Fibroblast of lung (primary cell): ENCODE measurements around the gene BCKDHB.

Experiments used
- CTCF ChIP-seq, 2 donors: IDR thresholded peaks in 1 of 2; conservative IDR thresholded peaks in 1 of 2; 1 replicate in 1 of 2; 2 replicates in 1 of 2; pipeline ENCODE4 v1.5.1; 2011 to 2012; ENCODE audit warnings: low read length in 2 of 2, control low read depth in 1 of 2, inconsistent platforms in 1 of 2, low read depth in 1 of 2, mild to moderate bottlenecking in 1 of 2
- EZH2 ChIP-seq: IDR thresholded peaks from 2 replicates; pipeline ENCODE4 v1.5.1; 2012; ENCODE audit warnings: low read length, control low read depth, mild to moderate bottlenecking; ENCODE audit errors: missing control alignments

- no peak for TF ChIP-seq CTCF (conservative IDR thresholded peaks at IDR 0.05 in 1 of 2, IDR thresholded peaks at IDR 0.05 in 1 of 2; ENCODE audit: low read depth in 1 of 2, low read length in 2 of 2)
- no peak for TF ChIP-seq EZH2
These were observed 45.2 kb downstream of the BCKDHB start for GRCh38 chr6:80151635-80152034.
